H1 (cell line): ENCODE measurements around the gene CAMTA1. TPM values are rescaled to one million over a fixed set of nuclear protein-coding genes. Genes with fewer than 3 reads are reported as not detected.

Experiments used
- CTCF ChIA-PET: fragments of 300-600 bp; sonication (Branson Sonifier 250); formaldehyde crosslinking; loops from one replicate; lab custom pipeline; 2021; ENCODE audit not compliant: partially characterized antibody; lab: Charles Lee
- POLR2A ChIA-PET: fragments of 300-600 bp; sonication (Branson Sonifier 250); formaldehyde crosslinking; loops from one replicate; lab custom pipeline; 2021; ENCODE audit warnings: inconsistent platforms; ENCODE audit not compliant: partially characterized antibody; lab: Charles Lee
- DNase-seq, 2 experiments: peaks; one replicate each; pipeline versions ENCODE4 v3.0.0 to v3.0.0-alpha.2; 2010 to 2022; ENCODE audit warnings: low spot score in 2 of 2, low read depth in 1 of 2, mixed read lengths in 1 of 2
- FAIRE-seq: peaks from 2 replicates; lab custom pipeline; 2011; peaks lifted over from hg19 to GRCh38; lab: Jason Lieb, UNC
- H2AFZ ChIP-seq: 2 replicates; pipeline ENCODE4 v1.8.1; 2012; ENCODE audit warnings: low read length, inconsistent platforms
- H2AK5ac ChIP-seq: 2 replicates; pipeline ENCODE4 v1.6.1; 2013; ENCODE audit warnings: low read depth, low read length
- H2BK120ac ChIP-seq: replicated peaks from 2 replicates; pipeline ENCODE3; 2013; ENCODE audit warnings: low read depth, low read length, inconsistent platforms
- H2BK12ac ChIP-seq: 2 replicates; pipeline ENCODE4 v1.6.1; 2013; ENCODE audit warnings: low read depth, low read length
- H2BK15ac ChIP-seq: 2 replicates; pipeline ENCODE4 v1.6.1; 2013; ENCODE audit warnings: low read length
- H2BK20ac ChIP-seq: 2 replicates; pipeline ENCODE4 v1.6.1; 2013; ENCODE audit warnings: low read length
- H2BK5ac ChIP-seq: 2 replicates; pipeline ENCODE4 v1.6.1; 2013; ENCODE audit warnings: low read depth, low read length
- H3K14ac ChIP-seq: 2 replicates; pipeline ENCODE4 v1.6.1; 2013; ENCODE audit warnings: inconsistent platforms; ENCODE audit not compliant: insufficient read length
- H3K18ac ChIP-seq: 2 replicates; pipeline ENCODE4 v1.6.1; 2013; ENCODE audit warnings: low read length; ENCODE audit errors: extremely low read depth
- H3K23ac ChIP-seq: 2 replicates; pipeline ENCODE4 v1.6.1; 2013; ENCODE audit warnings: inconsistent platforms; ENCODE audit not compliant: insufficient read length
- H3K23me2 ChIP-seq: 2 replicates; pipeline ENCODE4 v1.6.1; 2013; ENCODE audit warnings: low read depth, low read length
- H3K27ac ChIP-seq: 2 replicates; pipeline ENCODE4 v1.6.1; 2011; ENCODE audit warnings: low read depth, low read length, inconsistent platforms
- H3K27me3 ChIP-seq, 4 experiments: replicated peaks in 1 of 4; 1 replicate in 1 of 4; 2 replicates in 3 of 4; pipeline versions ENCODE4 v1.6.1 to v1.8.1; 2011 to 2013; ENCODE audit warnings: low read length in 3 of 4, mild to moderate bottlenecking in 3 of 4, inconsistent platforms in 2 of 4, mixed read lengths in 2 of 4, moderate library complexity in 1 of 4; ENCODE audit not compliant: control insufficient read depth in 3 of 4, insufficient read depth in 3 of 4; ENCODE audit errors: extremely low read depth in 1 of 4
- H3K36me3 ChIP-seq, 4 experiments: 2 replicates each; pipeline versions ENCODE4 v1.6.1 to v1.8.1; 2011 to 2013; ENCODE audit warnings: mild to moderate bottlenecking in 4 of 4, low read length in 3 of 4, moderate library complexity in 2 of 4, control low read depth in 1 of 4, inconsistent platforms in 1 of 4; ENCODE audit not compliant: insufficient read depth in 4 of 4, control insufficient read depth in 2 of 4
- H3K4ac ChIP-seq: replicated peaks from 2 replicates; pipeline ENCODE3; 2013; ENCODE audit warnings: low read length, low read depth, mixed read lengths, inconsistent platforms; ENCODE audit not compliant: insufficient read length
- H3K4me1 ChIP-seq, 4 experiments: replicated peaks in 1 of 4; 1 replicate in 1 of 4; 2 replicates in 3 of 4; pipeline versions ENCODE4 v1.6.1 to v1.8.1; 2011 to 2013; ENCODE audit warnings: low read length in 3 of 4, inconsistent platforms in 2 of 4, mixed read lengths in 1 of 4; ENCODE audit not compliant: insufficient read depth in 4 of 4, control insufficient read depth in 3 of 4
- H3K4me2 ChIP-seq, 2 experiments: 2 replicates each; pipeline versions ENCODE4 v1.6.1 to v1.8.1; 2011 to 2013; ENCODE audit warnings: low read depth in 2 of 2, low read length in 2 of 2, control low read depth in 1 of 2, inconsistent platforms in 1 of 2, mild to moderate bottlenecking in 1 of 2; ENCODE audit not compliant: insufficient read depth in 1 of 2
- H3K4me3 ChIP-seq, 4 experiments: fragments of 200-600, 300-600 bp in 1 of 4; sonication (generic), shearing (Covaris generic), sonication (Bioruptor Twin) in 1 of 4; 2 replicates each; pipeline versions ENCODE4 v1.5.1 to v1.8.1; 2011 to 2016; ENCODE audit warnings: low read length in 4 of 4, low read depth in 3 of 4, control low read depth in 2 of 4, inconsistent platforms in 2 of 4, mild to moderate bottlenecking in 2 of 4, mixed read lengths in 1 of 4, moderate library complexity in 1 of 4; ENCODE audit not compliant: insufficient read depth in 2 of 4; ENCODE audit errors: extremely low read depth in 1 of 4
- H3K56ac ChIP-seq: replicated peaks from 2 replicates; pipeline ENCODE3; 2013; ENCODE audit warnings: low read depth, mild to moderate bottlenecking, mixed read lengths, low read length, inconsistent platforms; ENCODE audit not compliant: insufficient read length
- H3K79me1 ChIP-seq: 2 replicates; pipeline ENCODE4 v1.6.1; 2013; ENCODE audit warnings: low read depth, low read length, control low read depth
- H3K79me2 ChIP-seq, 2 experiments: 2 replicates each; pipeline versions ENCODE4 v1.6.1 to v1.8.1; 2012 to 2013; ENCODE audit warnings: low read length in 2 of 2, mild to moderate bottlenecking in 2 of 2, inconsistent platforms in 1 of 2; ENCODE audit not compliant: insufficient read depth in 2 of 2, control insufficient read depth in 1 of 2
- H3K9ac ChIP-seq, 4 experiments: replicated peaks in 1 of 4; 1 replicate in 1 of 4; 2 replicates in 3 of 4; pipeline versions ENCODE4 v1.6.1 to v1.8.1; 2011 to 2013; ENCODE audit warnings: low read depth in 3 of 4, low read length in 3 of 4, control low read depth in 2 of 4, mild to moderate bottlenecking in 2 of 4, moderate library complexity in 2 of 4, inconsistent platforms in 1 of 4; ENCODE audit errors: extremely low read depth in 1 of 4
- H3K9me3 ChIP-seq, 2 experiments: 2 replicates each; pipeline versions ENCODE4 v1.6.1 to v1.8.1; 2012 to 2013; ENCODE audit warnings: mild to moderate bottlenecking in 2 of 2, moderate library complexity in 2 of 2, control low read depth in 1 of 2, inconsistent platforms in 1 of 2, low read depth in 1 of 2, low read length in 1 of 2, mixed read lengths in 1 of 2; ENCODE audit not compliant: insufficient read depth in 2 of 2
- H4K20me1 ChIP-seq, 2 experiments: replicated peaks in 1 of 2; 2 replicates each; pipeline versions ENCODE3 to v1.8.1; 2011 to 2013; ENCODE audit warnings: inconsistent platforms in 2 of 2, low read length in 2 of 2, mild to moderate bottlenecking in 1 of 2; ENCODE audit not compliant: insufficient read depth in 2 of 2, control insufficient read depth in 1 of 2
- H4K5ac ChIP-seq: 2 replicates; pipeline ENCODE4 v1.6.1; 2013; ENCODE audit warnings: low read length, low read depth, mixed read lengths, inconsistent platforms; ENCODE audit not compliant: insufficient read length
- H4K8ac ChIP-seq: 2 replicates; pipeline ENCODE4 v1.8.0; 2013; ENCODE audit warnings: mild to moderate bottlenecking, moderate library complexity, low read length, inconsistent platforms; ENCODE audit not compliant: insufficient read depth; ENCODE audit errors: extremely low read depth
- H4K91ac ChIP-seq: replicated peaks from 2 replicates; pipeline ENCODE3; 2013; ENCODE audit warnings: low read length, mixed read lengths, inconsistent platforms; ENCODE audit not compliant: insufficient read length
- FOSL1 ChIP-seq: IDR thresholded peaks from 2 replicates; pipeline ENCODE4 v1.6.1; 2011; ENCODE audit warnings: mild to moderate bottlenecking, low read depth, low read length, moderate library complexity; ENCODE audit not compliant: insufficient read depth
- POLR2A ChIP-seq, 2 experiments: IDR thresholded peaks; 1 replicate in 1 of 2; 2 replicates in 1 of 2; pipeline ENCODE4 v1.6.1; 2011; ENCODE audit warnings: low read depth in 2 of 2, low read length in 2 of 2, mild to moderate bottlenecking in 2 of 2; ENCODE audit errors: control extremely low read depth in 1 of 2
- RAD21 ChIP-seq, 2 experiments: IDR thresholded peaks in 1 of 2; conservative IDR thresholded peaks in 1 of 2; 2 replicates each; pipeline ENCODE4 v1.6.1; 2011; ENCODE audit warnings: low read depth in 2 of 2, low read length in 2 of 2, improper control_type of control experiment in 1 of 2, inconsistent platforms in 1 of 2, mild to moderate bottlenecking in 1 of 2, moderate library complexity in 1 of 2
- SAP30 ChIP-seq: fragments of 300-600 bp; sonication (generic); IDR thresholded peaks from 2 replicates; pipeline ENCODE4 v1.7.1; 2012; ENCODE audit warnings: low read length, moderate library complexity, mild to moderate bottlenecking, inconsistent platforms; ENCODE audit not compliant: insufficient read depth, insufficient replicate concordance
- SP2 ChIP-seq: IDR thresholded peaks from 2 replicates; pipeline ENCODE4 v1.6.1; 2012; ENCODE audit warnings: mild to moderate bottlenecking, low read length, inconsistent platforms
- WGBS, 2 experiments: shearing (Covaris generic) in 1 of 2; methylation state at CpG; one replicate each; pipeline versions ENCODE4 v1.1.6 to v1.1.7; 2013 to 2015; ENCODE audit warnings: low lambda C conversion rate in 2 of 2, mixed read lengths in 2 of 2, inconsistent platforms in 1 of 2, low coverage in 1 of 2, missing lambda C conversion rate in 1 of 2; ENCODE audit not compliant: insufficient replicate concordance in 2 of 2, insufficient coverage in 1 of 2, insufficient read length in 1 of 2; ENCODE audit errors: extremely low coverage in 1 of 2, missing lambda C conversion rate in 1 of 2; 5-methylcytosine and 5-hydroxymethylcytosine counted together
- polyA plus RNA-seq, 7 experiments: library from polyadenylated mRNA; depleted of rRNA in 3 of 7; stranded (reverse) in 5 of 7; unstranded in 2 of 7; fragments of >200 nt in 5 of 7; fragments of 200-250 nt in 2 of 7; gene quantifications; 1 replicate in 5 of 7; 2 replicates in 1 of 7; 4 replicates in 1 of 7; pipeline versions ENCODE4 v1.2.1 to v1.2.3, GENCODE V29; 2011 to 2013; ENCODE audit warnings: missing spikeins in 2 of 7, mixed read lengths in 2 of 7
- total RNA-seq: library from RNA; stranded (reverse); fragmentation: NEBNext Ultra II Directional; extraction: Animal tissue kit (Norgen Biotek cat#: 25700); gene quantifications from 2 replicates; pipeline ENCODE4 v1.2.1, GENCODE V29; 2021

The CAMTA1 gene
- total and polyA plus RNA-seq, 2 of the 8 experiments (the other 6 are each of a cell fraction or from before 2014, with no cell fraction given): 65.0 to 119 TPM

GRCh38 chr1:7174561-7174960 is 389.3 kb downstream of the CAMTA1 start:
- Histone ChIP-seq H3K79me1 (no peaks in the 10 kb centered on the region), H3K4me1 (peaks cover 0 to 4% (median 0%) of the 10 kb centered on the region in 4 experiments; a peak in 3 of 7 replicates), H3K23me2 (no peaks in the 10 kb centered on the region), H3K27ac (no peak overlapping the region), H3K4me3 (no peak overlapping the region), H3K4me2 (no peak overlapping the region), H2BK20ac (no peak overlapping the region), H4K8ac (no peak overlapping the region), H3K23ac (no peak overlapping the region), H3K14ac (no peak overlapping the region), H2AK5ac (no peak overlapping the region), H4K91ac (no peak overlapping the region), H2BK120ac (no peak overlapping the region), H2BK5ac (no peak overlapping the region), H2BK15ac (no peak overlapping the region), H3K79me2 (no peaks in the 10 kb centered on the region), H3K9ac (no peak overlapping the region), H4K20me1 (no peaks in the 10 kb centered on the region), H3K9me3 (peaks cover 4 to 8% of the 10 kb centered on the region in 2 experiments; a peak in 3 of 4 replicates), H3K56ac (no peak overlapping the region), H3K18ac (no peak overlapping the region), H4K5ac (no peak overlapping the region), H3K4ac (no peak overlapping the region), H3K36me3 (no peaks in the 10 kb centered on the region), H2AFZ (no peak overlapping the region), H2BK12ac (no peak overlapping the region), H3K27me3 (0 out of 7 replicates have a peak, but pooled peaks cover 0 to 2% (median 0%) of the 10 kb centered on the region in 4 experiments)
- no peak for DNase-seq
- POLR2A ChIA-PET: no interaction called here
- CTCF ChIA-PET: interaction anchor here (0.5 to 0.9 kb wide), 3 partner anchors 138 to 966 kb away, joined by 3 read pairs; no protein-coding TSS in a partner anchor
- FAIRE-seq: no peak
- WGBS, 2 experiments: 90% methylated on average over 12 of the region's 12 CpGs; no CpG with 5 or more reads in 1 of the 2 experiments
- TF ChIP-seq RAD21 (IDR thresholded peaks at IDR 0.05 in 1 of 2, conservative IDR thresholded peaks at IDR 0.05 in 1 of 2; ENCODE audit: low read depth in 2 of 2, low read length in 2 of 2): no peak
- no peak for TF ChIP-seq POLR2A (IDR thresholded peaks at IDR 0.05; ENCODE audit: control extremely low read depth in 1 of 2, low read depth in 2 of 2, low read length in 2 of 2)
- no peak for TF ChIP-seq SP2
- TF ChIP-seq SAP30: no peak
- TF ChIP-seq FOSL1: no peak
